A549 (cell line): ENCODE results near the gene IQCE. TPM values are rescaled to one million over a fixed set of nuclear protein-coding genes. Genes with fewer than 3 reads are reported as not detected.

Experiments used
- ATAC-seq, 2 experiments: fragments of 200-7000 bp in 1 of 2; fragments of >200 bp in 1 of 2; cut with Nextera tagmentation in 1 of 2; cut with Tn5 transposase in 1 of 2; 3 replicates each; pipeline versions ENCODE4 v1.8.0 to v1.9.1; 2018 to 2020; ENCODE audit warnings: mild to moderate bottlenecking in 1 of 2, moderate library complexity in 1 of 2
- CTCF ChIA-PET: fragments of 300-600 bp; sonication (Branson Sonifier 250); formaldehyde crosslinking; extraction: SDS; loops from one replicate; lab custom pipeline; 2021; ENCODE audit warnings: antibody characterized with exemption, inconsistent platforms; lab: Yijun Ruan, JAX
- POLR2A ChIA-PET: fragments of 350-600 bp; formaldehyde crosslinking; extraction: SDS; loops from one replicate; lab custom pipeline; 2021; ENCODE audit warnings: antibody characterized with exemption, inconsistent platforms; lab: Yijun Ruan, JAX
- DNase-seq, 2 experiments: peaks; one replicate each; pipeline versions ENCODE4 v3.0.0 to v3.0.0-alpha.2; 2011 to 2016; ENCODE audit warnings: low read depth in 1 of 2, low spot score in 1 of 2
- FAIRE-seq: peaks from 2 replicates; lab custom pipeline; 2011; peaks lifted over from hg19 to GRCh38; lab: Jason Lieb, UNC
- H3K27ac ChIP-seq, 2 experiments: fragments of >200 bp; sonication (Bioruptor Twin); formaldehyde crosslinking; 3 replicates each; pipeline ENCODE4 v1.5.1; 2016 to 2017
- H3K4me1 ChIP-seq: fragments of >200 bp; sonication (Bioruptor Twin); formaldehyde crosslinking; 3 replicates; pipeline ENCODE4 v1.6.1; 2016
- H3K4me2 ChIP-seq: fragments of >200 bp; sonication (Bioruptor Twin); formaldehyde crosslinking; 3 replicates; pipeline ENCODE4 v1.6.1; 2016
- H3K4me3 ChIP-seq: fragments of >200 bp; sonication (Bioruptor Twin); formaldehyde crosslinking; 3 replicates; pipeline ENCODE4 v1.5.1; 2016
- H3K9me3 ChIP-seq: fragments of >200 bp; sonication (Bioruptor Twin); formaldehyde crosslinking; 3 replicates; pipeline ENCODE4 v1.6.1; 2016
- BCL3 ChIP-seq: fragments of >200 bp; sonication (Bioruptor Twin); formaldehyde crosslinking; IDR thresholded peaks from 3 replicates; pipeline ENCODE4 v1.6.1; 2016
- CBX8 ChIP-seq: fragments of 200-600 bp; sonication (generic); IDR thresholded peaks from 2 replicates; pipeline ENCODE4 v1.6.1; 2016
- CEBPB ChIP-seq, 2 experiments: fragments of >200 bp in 1 of 2; sonication (Bioruptor Twin) in 1 of 2; formaldehyde crosslinking in 1 of 2; IDR thresholded peaks; 2 replicates each; pipeline ENCODE4 v1.6.1; 2012 to 2016
- CTCF ChIP-seq: fragments of >200 bp; sonication (Bioruptor Twin); formaldehyde crosslinking; IDR thresholded peaks from 3 replicates; pipeline ENCODE4 v1.5.1; 2016
- E2F6 ChIP-seq: IDR thresholded peaks from 2 replicates; pipeline ENCODE4 v1.6.1; 2012; ENCODE audit warnings: low read depth, borderline replicate concordance
- EHMT2 ChIP-seq: fragments of 200-600 bp; sonication (generic); IDR thresholded peaks from 2 replicates; pipeline ENCODE4 v1.6.1; 2016; ENCODE audit warnings: antibody characterized with exemption, low read depth, mild to moderate bottlenecking, moderate library complexity
- ELK1 ChIP-seq: fragments of 150-350 bp; IDR thresholded peaks from 2 replicates; pipeline ENCODE4 v1.6.1; 2014; ENCODE audit warnings: low read depth, mild to moderate bottlenecking, low read length
- EP300 ChIP-seq, 2 experiments: fragments of >200 bp; sonication (Bioruptor Twin); formaldehyde crosslinking; IDR thresholded peaks; 2 replicates in 1 of 2; 3 replicates in 1 of 2; pipeline ENCODE4 v1.6.1; 2016 to 2017
- FOXS1 ChIP-seq: fragments of 250-450 bp; sonication (Bioruptor Pico); IDR thresholded peaks from 2 replicates; pipeline ENCODE4 v1.5.0; 2020; ENCODE audit warnings: mild to moderate bottlenecking, moderate library complexity
- HMGXB4 ChIP-seq: fragments of 250-450 bp; sonication (Bioruptor Pico); IDR thresholded peaks from 2 replicates; pipeline ENCODE4 v1.5.0; 2021; ENCODE audit warnings: mild to moderate bottlenecking, moderate library complexity, borderline replicate concordance
- HOXB13 ChIP-seq: fragments of 250-450 bp; sonication (Bioruptor Pico); IDR thresholded peaks from 2 replicates; pipeline ENCODE4 v1.5.0; 2020; ENCODE audit warnings: low read depth, mild to moderate bottlenecking, moderate library complexity
- HOXB5 ChIP-seq: fragments of 250-450 bp; sonication (Bioruptor Pico); IDR thresholded peaks from 2 replicates; pipeline ENCODE4 v1.5.0; 2020; ENCODE audit warnings: mild to moderate bottlenecking, moderate library complexity
- JUN ChIP-seq, 2 experiments: fragments of >200 bp; sonication (Bioruptor Twin); formaldehyde crosslinking; IDR thresholded peaks; 2 replicates in 1 of 2; 3 replicates in 1 of 2; pipeline ENCODE4 v1.6.1; 2016 to 2017
- JUNB ChIP-seq: fragments of >200 bp; sonication (Bioruptor Twin); formaldehyde crosslinking; IDR thresholded peaks from 2 replicates; pipeline ENCODE4 v1.6.1; 2016
- KDM1A ChIP-seq: fragments of 200-600 bp; sonication (generic); IDR thresholded peaks from 2 replicates; pipeline ENCODE4 v1.6.1; 2016; ENCODE audit warnings: low read depth, mild to moderate bottlenecking
- PHF8 ChIP-seq: fragments of 200-600 bp; sonication (generic); IDR thresholded peaks from 2 replicates; pipeline ENCODE4 v1.6.1; 2016; ENCODE audit warnings: low read depth, mild to moderate bottlenecking, antibody characterized with exemption, moderate library complexity, borderline replicate concordance
- POLR2A ChIP-seq: IDR thresholded peaks from 2 replicates; pipeline ENCODE4 v1.6.1; 2012; ENCODE audit warnings: mild to moderate bottlenecking, low read length
- POLR2AphosphoS2 ChIP-seq: conservative IDR thresholded peaks from 2 replicates; pipeline ENCODE4 v1.6.1; 2012; ENCODE audit warnings: low read length, improper control_type of control experiment, inconsistent platforms
- RAD21 ChIP-seq, 2 experiments: fragments of >200 bp in 1 of 2; sonication (Bioruptor Twin) in 1 of 2; formaldehyde crosslinking in 1 of 2; IDR thresholded peaks in 1 of 2; conservative IDR thresholded peaks in 1 of 2; 2 replicates in 1 of 2; 3 replicates in 1 of 2; pipeline ENCODE4 v1.6.1; 2012 to 2018; ENCODE audit warnings: inconsistent platforms in 1 of 2
- SMC3 ChIP-seq: fragments of >200 bp; sonication (Bioruptor Twin); formaldehyde crosslinking; IDR thresholded peaks from 3 replicates; pipeline ENCODE4 v1.6.1; 2018; ENCODE audit warnings: inconsistent platforms
- ZFP36 ChIP-seq: fragments of 450-650 bp; IDR thresholded peaks from 2 replicates; pipeline ENCODE4 v1.6.1; 2014; ENCODE audit warnings: borderline replicate concordance; ENCODE audit not compliant: partially characterized antibody
- WGBS: methylation state at CpG from one replicate; pipeline ENCODE4 v1.1.6; 2017; ENCODE audit errors: missing lambda C conversion rate; 5-methylcytosine and 5-hydroxymethylcytosine counted together
- polyA plus RNA-seq, 4 experiments: library from polyadenylated mRNA; depleted of rRNA in 3 of 4; stranded (reverse); fragments of >200 nt; fragmentation: RNase III in 1 of 4; extraction: RNeasy Plus Mini Kit Qiagen cat#74134 plus additional on column Dnase treatment in 1 of 4; gene quantifications; 2 replicates in 3 of 4; 3 replicates in 1 of 4; pipeline ENCODE4 v1.2.3, GENCODE V29; 2011 to 2017

The IQCE gene
- polyA plus RNA-seq, 2 of the 4 experiments (the other 2 are of a cell fraction), result 10.6 to 13.0 TPM

- H3K4me2 ChIP-seq, result no peak overlapping the region
- peak in 1 of 2 experiments; percentile 41 for DNase-seq
- TF ChIP-seq FOXS1 (CRISPR knock-in tag) (no peak), JUNB (no peak), POLR2AphosphoS2 (no peak), KDM1A (no peak), ZFP36 (no peak), HOXB13 (CRISPR knock-in tag) (no peak), RAD21 (conservative IDR thresholded peaks at IDR 0.05 in 1 of 2, IDR thresholded peaks at IDR 0.05 in 1 of 2) (no peak), HMGXB4 (CRISPR knock-in tag) (no peak), CBX8 (no peak), E2F6 (no peak), EP300 (IDR thresholded peaks at IDR 0.05) (no peak), CEBPB (IDR thresholded peaks at IDR 0.05) (no peak), CTCF (no peak), EHMT2 (no peak)
- H3K4me3 ChIP-seq, result no peak overlapping the region
- CTCF ChIA-PET, result interaction anchor here (0.9 to 1.2 kb wide), 3 partner anchors 18 to 162 kb away, joined by 3 to 4 read pairs (median 3); no protein-coding TSS in a partner anchor
- H3K9me3 ChIP-seq, result no peaks in the 10 kb centered on the region
- peak overlapping the region in 1 of 2 experiments; percentile 29; a peak in 3 of 6 replicates for H3K27ac ChIP-seq
- POLR2A ChIA-PET, result no interaction called here
- no peak for FAIRE-seq
- peaks cover 30% of the 10 kb centered on the region for H3K4me1 ChIP-seq
- WGBS, result 55% methylated on average over 17 of the region's 21 CpGs
- no peak for ATAC-seq
These were observed 71.2 kb downstream of the IQCE start for GRCh38 chr7:2629746-2630681.

DNA sequence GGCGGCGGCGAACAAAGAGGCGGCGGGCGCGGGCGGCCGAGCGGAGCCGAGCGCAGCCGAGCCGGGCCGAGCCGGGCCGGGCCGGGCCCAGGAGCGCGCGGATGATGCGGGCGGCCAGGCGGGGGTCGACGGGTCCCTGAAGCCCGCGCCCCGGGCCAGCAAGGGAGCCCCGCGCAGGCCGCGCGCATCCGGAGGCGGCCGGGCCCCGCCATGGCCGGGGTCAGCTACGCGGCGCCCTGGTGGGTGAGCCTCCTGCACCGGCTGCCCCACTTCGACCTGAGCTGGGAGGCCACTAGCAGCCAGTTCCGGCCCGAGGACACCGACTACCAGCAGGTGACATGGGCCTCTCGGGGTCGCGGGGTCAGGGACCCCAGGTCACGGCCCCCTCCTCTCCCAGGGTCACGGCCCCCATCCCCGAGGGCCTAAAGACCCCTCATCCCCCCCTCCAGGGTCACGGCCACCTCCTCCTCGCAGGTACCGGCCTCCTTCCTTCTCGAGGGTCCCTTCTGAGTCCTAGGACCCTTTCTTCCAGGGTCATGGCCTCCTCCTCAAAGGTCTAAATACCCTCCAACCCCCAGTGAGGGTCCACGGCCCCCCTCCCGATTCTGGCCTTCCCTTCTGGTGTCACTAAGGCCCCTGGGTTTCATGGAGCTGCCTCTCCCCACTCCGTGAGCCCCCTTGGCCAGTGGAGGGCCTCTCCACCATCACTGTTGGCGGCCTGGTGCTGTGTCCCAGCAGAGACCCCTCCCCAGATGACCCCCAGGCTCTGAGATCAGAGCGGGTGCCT, 73.4 kb downstream of the IQCE start, which contains the start of gene TTYH3:
TSS of gene TTYH3 (plus strand) at position 41 of the 787 bp plus-strand sequence. CDS start at position 211, 170 bp downstream.
- peak within 1 kb of the TSS; percentile 89 for H3K4me3 ChIP-seq
- FAIRE-seq (no peak), DNase-seq (peak in 1 of 2 experiments; percentile 56), ATAC-seq (peak; percentile 22 to 35)
- peaks cover 30% of the 10 kb centered on the region for H3K4me1 ChIP-seq
- peak within 1 kb of the TSS; percentile 84 to 95 for H3K27ac ChIP-seq
- POLR2A ChIA-PET, result interaction anchor here (1.2 kb wide), 1 partner anchor 229 kb away, joined by 5 read pairs; the partner anchor contains the start of gene CHST12
- CTCF ChIA-PET, result interaction anchor here (0.6 to 0.7 kb wide), 2 partner anchors 11 to 48 kb away, joined by 3 read pairs; no protein-coding TSS in a partner anchor
- WGBS, result 0% methylated on average over 1 of the region's 62 CpGs
- H3K4me2 ChIP-seq, result peak within 1 kb of the TSS; percentile 98
- no peak for TF ChIP-seq HMGXB4 (CRISPR knock-in tag)
- TF ChIP-seq ELK1, result no peak
- peak; percentile 19; the same call in 1 of the 2 replicates for TF ChIP-seq POLR2A
- peak; percentile 37; the same call in 1 of the 3 replicates for TF ChIP-seq BCL3
- no peak for TF ChIP-seq JUN (IDR thresholded peaks at IDR 0.05)
- no peak for TF ChIP-seq POLR2AphosphoS2
- no peak for TF ChIP-seq HOXB5
- peak; percentile 25; the same call in 1 of the 2 replicates for TF ChIP-seq PHF8
- TF ChIP-seq E2F6, result no peak
- no peak for TF ChIP-seq CBX8
- no peak for TF ChIP-seq SMC3
- H3K9me3 ChIP-seq, result no peaks in the 10 kb centered on the region
